GM11168 (cell line): Measurements from ENCODE around the gene FAM184B.

Experiments used
- in situ Hi-C: fragments of 300-500 bp; cut with MboI; formaldehyde crosslinking; loops from one replicate; pipeline ENCODE4 v1.12.0; 2022; ENCODE audit warnings: low sequenced_read_pairs; ENCODE audit not compliant: unreplicated experiment

FAM184B gene

GRCh38 chr4:17781300-17782287 lies at the start of gene FAM184B:
TSS of gene FAM184B (minus strand) at chr4:17781621. CDS start at chr4:17781299, 322 bp downstream.
- in situ Hi-C loops: no loop called here

GRCh38 chr4:17823871-17824669 lies 42.6 kb upstream of the FAM184B start:
- in situ Hi-C loops: no loop called here

GRCh38 chr4:17817027-17817426 lies 35.6 kb upstream of the FAM184B start:
- in situ Hi-C loops: loop anchor here (10.0 kb wide), 3 partner anchors 262 to 778 kb away; no protein-coding TSS in a partner anchor

GRCh38 chr4:17816142-17816541 lies 34.7 kb upstream of the FAM184B start:
- in situ Hi-C loops: loop anchor here (10.0 kb wide), 3 partner anchors 261 to 779 kb away; no protein-coding TSS in a partner anchor

- in situ Hi-C loops: loop anchor here (10.0 kb wide), 3 partner anchors 259 to 781 kb away; no protein-coding TSS in a partner anchor
Observed at GRCh38 chr4:17814140-17814539, 32.7 kb upstream of the FAM184B start.

- in situ Hi-C loops: loop anchor here (10.0 kb wide), 3 partner anchors 258 to 782 kb away; no protein-coding TSS in a partner anchor
Observed at GRCh38 chr4:17812801-17813200, 31.4 kb upstream of the FAM184B start.

GRCh38 chr4:17812125-17812524 lies 30.7 kb upstream of the FAM184B start:
- in situ Hi-C loops: loop anchor here (10.0 kb wide), 3 partner anchors 257 to 783 kb away; no protein-coding TSS in a partner anchor

GRCh38 chr4:17811078-17811603 lies 29.7 kb upstream of the FAM184B start:
- in situ Hi-C loops: loop anchor here (10.0 kb wide), 3 partner anchors 256 to 784 kb away; no protein-coding TSS in a partner anchor

- in situ Hi-C loops: loop anchor here (10.0 kb wide), 3 partner anchors 256 to 784 kb away; no protein-coding TSS in a partner anchor
Observed at GRCh38 chr4:17810260-17811077, 29.0 kb upstream of the FAM184B start, which contains the start of the genes DCAF16 and NCAPG. TSS of gene DCAF16 (minus strand) at chr4:17810757. CDS start at chr4:17804141, 6,616 bp downstream. TSS of gene NCAPG (plus strand) at chr4:17810979. CDS start at chr4:17811078, 99 bp downstream.

- in situ Hi-C loops: loop anchor here (10.0 kb wide), 3 partner anchors 255 to 785 kb away; no protein-coding TSS in a partner anchor
Observed at GRCh38 chr4:17809667-17810066, 28.2 kb upstream of the FAM184B start.

GRCh38 chr4:17807446-17807845 lies 26.0 kb upstream of the FAM184B start:
- in situ Hi-C loops: no loop called here

GRCh38 chr4:17805580-17806155 lies 24.2 kb upstream of the FAM184B start:
- in situ Hi-C loops: no loop called here

- in situ Hi-C loops: no loop called here
Observed at GRCh38 chr4:17797808-17798207, 16.4 kb upstream of the FAM184B start.

- in situ Hi-C loops: no loop called here
Observed at GRCh38 chr4:17794730-17795129, 13.3 kb upstream of the FAM184B start.

- in situ Hi-C loops: no loop called here
Observed at GRCh38 chr4:17788956-17789355, 7.5 kb upstream of the FAM184B start.

GRCh38 chr4:17787315-17787714 lies 5.9 kb upstream of the FAM184B start:
- in situ Hi-C loops: no loop called here

GRCh38 chr4:17786567-17786966 lies 5.1 kb upstream of the FAM184B start:
- in situ Hi-C loops: no loop called here

- in situ Hi-C loops: no loop called here
Observed at GRCh38 chr4:17785858-17786257, 4.4 kb upstream of the FAM184B start.
